GM23248 (cell line): ENCODE measurements around the gene CGNL1. TPM values are rescaled to one million over a fixed set of nuclear protein-coding genes. Genes with fewer than 3 reads are reported as not detected.

ENCODE experiments used
- DNase-seq: peaks from one replicate; pipeline ENCODE4 v3.0.0-alpha.2; 2015
- H2AFZ ChIP-seq: fragments of 200-600 bp; sonication (generic); 2 replicates; pipeline ENCODE4 v1.6.1; 2016; ENCODE audit warnings: antibody characterized with exemption
- H3F3A ChIP-seq: fragments of 200-600 bp; sonication (generic); 2 replicates; pipeline ENCODE4 v1.6.1; 2016; ENCODE audit warnings: mild to moderate bottlenecking, antibody characterized with exemption, mixed run types; ENCODE audit not compliant: insufficient read depth
- H3K27ac ChIP-seq: fragments of 200-600 bp; sonication (generic); 2 replicates; pipeline ENCODE4 v1.5.1; 2016; ENCODE audit warnings: mild to moderate bottlenecking
- H3K27me3 ChIP-seq: fragments of 200-600 bp; sonication (generic); replicated peaks from 2 replicates; pipeline ENCODE4 v1.6.1; 2016; ENCODE audit warnings: mild to moderate bottlenecking; ENCODE audit not compliant: insufficient read depth
- H3K36me3 ChIP-seq: fragments of 200-600 bp; sonication (generic); 2 replicates; pipeline ENCODE4 v1.6.1; 2016; ENCODE audit warnings: low read depth, mild to moderate bottlenecking
- H3K4me1 ChIP-seq: fragments of 200-600 bp; sonication (generic); 2 replicates; pipeline ENCODE4 v1.6.1; 2016; ENCODE audit warnings: mild to moderate bottlenecking; ENCODE audit not compliant: insufficient read depth
- H3K4me2 ChIP-seq: fragments of 200-600 bp; sonication (generic); one replicate; pipeline ENCODE4 v1.6.1; 2016; ENCODE audit warnings: mild to moderate bottlenecking; ENCODE audit not compliant: unreplicated experiment
- H3K4me3 ChIP-seq: fragments of 200-600 bp; sonication (generic); 2 replicates; pipeline ENCODE4 v1.5.1; 2016; ENCODE audit warnings: mild to moderate bottlenecking
- H3K79me2 ChIP-seq: fragments of 200-600 bp; sonication (generic); 2 replicates; pipeline ENCODE4 v1.6.1; 2016; ENCODE audit warnings: mild to moderate bottlenecking; ENCODE audit not compliant: insufficient read depth
- H3K9ac ChIP-seq: fragments of 200-600 bp; sonication (generic); 2 replicates; pipeline ENCODE4 v1.6.1; 2016; ENCODE audit warnings: mild to moderate bottlenecking
- H3K9me2 ChIP-seq: fragments of 200-600 bp; sonication (generic); 2 replicates; pipeline ENCODE4 v1.6.1; 2016; ENCODE audit warnings: mixed run types, mild to moderate bottlenecking, moderate library complexity; ENCODE audit not compliant: insufficient read depth
- H3K9me3 ChIP-seq: fragments of 200-600 bp; sonication (generic); one replicate; pipeline ENCODE4 v1.6.1; 2017; ENCODE audit warnings: low read depth
- H4K20me1 ChIP-seq: fragments of 200-600 bp; sonication (generic); 2 replicates; pipeline ENCODE4 v1.6.0; 2016; ENCODE audit not compliant: insufficient read depth
- EZH2 ChIP-seq: fragments of 200-600 bp; sonication (generic); IDR thresholded peaks from 2 replicates; pipeline ENCODE4 v1.6.1; 2018; ENCODE audit warnings: antibody characterized with exemption, mild to moderate bottlenecking; ENCODE audit not compliant: insufficient read depth, poor library complexity, severe bottlenecking
- EZH2phosphoT487 ChIP-seq: fragments of 200-600 bp; sonication (generic); IDR thresholded peaks from 2 replicates; pipeline ENCODE4 v1.6.1; 2018; ENCODE audit warnings: antibody characterized with exemption, moderate library complexity, mild to moderate bottlenecking, low read depth; ENCODE audit not compliant: insufficient read depth
- WGBS, 2 experiments: methylation state at CpG; one replicate each; pipeline ENCODE4 v1.1.6; 2015 to 2017; ENCODE audit warnings: low lambda C conversion rate in 2 of 2, low coverage in 1 of 2; ENCODE audit errors: missing lambda C conversion rate in 2 of 2; 5-methylcytosine and 5-hydroxymethylcytosine counted together
- in situ Hi-C: fragments of 300-500 bp; cut with MboI; formaldehyde crosslinking; loops from 2 replicates; pipeline ENCODE4 v1.15.0; 2020
- polyA plus RNA-seq: library from polyadenylated mRNA; unstranded; fragments of >200 nt; fragmentation: Nextera tagmentation; extraction: Ambion mirVana; gene quantifications from 2 replicates; pipeline ENCODE4 v1.2.1, GENCODE V29; 2016
- total RNA-seq: library from RNA; depleted of rRNA; stranded (reverse); fragments of >200 nt; shearing (Covaris generic); gene quantifications from 2 replicates; pipeline ENCODE4 v1.2.3, GENCODE V29; 2014

The CGNL1 gene
- total and polyA plus RNA-seq, 2 experiments from 2014 or later: 0.11 TPM

GRCh38 chr15:57570994-57571393 is 194.7 kb downstream of the CGNL1 start:
- Histone ChIP-seq H3K36me3 (no peaks in the 10 kb centered on the region), H3K27ac (no peak overlapping the region), H2AFZ (no peak overlapping the region), H3K9ac (no peak overlapping the region), H3K4me2 (no peak overlapping the region), H3K4me1 (peaks cover 12% of the 10 kb centered on the region), H3K4me3 (no peak overlapping the region), H3K79me2 (no peaks in the 10 kb centered on the region), H3K9me3 (no peaks in the 10 kb centered on the region), H3K27me3 (no peaks in the 10 kb centered on the region), H4K20me1 (no peaks in the 10 kb centered on the region), H3F3A (peaks cover 8% of the 10 kb centered on the region; the same call in 1 of the 2 replicates), H3K9me2 (no peaks in the 10 kb centered on the region)
- TF ChIP-seq EZH2: no peak
- TF ChIP-seq EZH2phosphoT487: no peak
- in situ Hi-C loops: no loop called here
- WGBS, 2 experiments: 12 to 17% methylated on average over 3 of the region's 3 CpGs
- DNase-seq: peak; percentile 76

- Histone ChIP-seq H3K4me1 (peaks cover 12% of the 10 kb centered on the region), H3K79me2 (no peaks in the 10 kb centered on the region), H3F3A (peaks cover 8% of the 10 kb centered on the region; the same call in 1 of the 2 replicates), H3K9me3 (no peaks in the 10 kb centered on the region), H3K9me2 (no peaks in the 10 kb centered on the region), H3K4me2 (no peak overlapping the region), H4K20me1 (no peaks in the 10 kb centered on the region), H3K36me3 (no peaks in the 10 kb centered on the region), H2AFZ (no peak overlapping the region), H3K27ac (no peak overlapping the region), H3K27me3 (peaks cover under 1% of the 10 kb centered on the region; the same call in 1 of the 2 replicates), H3K9ac (no peak overlapping the region), H3K4me3 (no peak overlapping the region)
- TF ChIP-seq EZH2phosphoT487 (no peak), EZH2 (no peak)
- in situ Hi-C loops: no loop called here
- no peak for DNase-seq
- WGBS, 2 experiments: 97 to 98% methylated on average over 7 of the region's 7 CpGs
These were observed 195.4 kb downstream of the CGNL1 start for GRCh38 chr15:57571725-57572124.

- whole genome bisulfite sequencing, 2 experiments: 67 to 74% methylated on average over 3 of the region's 3 CpGs
These were observed 196.2 kb downstream of the CGNL1 start for GRCh38 chr15:57572468-57572867.

DNA sequence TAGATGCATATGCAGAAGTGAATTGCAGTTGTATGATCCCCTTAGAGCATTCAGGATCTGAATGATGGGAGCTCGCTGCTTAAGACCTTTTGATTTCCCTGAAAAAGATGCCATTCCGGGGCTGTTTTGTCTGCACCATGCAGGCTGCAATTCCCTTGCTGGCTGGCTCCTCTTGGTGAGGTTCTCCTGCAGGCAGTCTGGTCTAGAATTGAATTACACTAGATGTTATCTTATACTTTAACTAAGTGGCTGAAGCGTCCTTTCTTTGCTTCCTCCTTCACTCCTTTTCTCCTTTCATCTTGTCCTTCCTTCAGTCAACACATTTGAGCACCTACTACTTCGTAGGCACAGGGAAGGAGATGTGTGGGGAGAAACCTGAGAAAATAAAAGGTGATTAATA is 196.8 kb downstream of the CGNL1 start:
- Histone ChIP-seq H3K9me3 (no peaks in the 10 kb centered on the region), H3K9me2 (no peaks in the 10 kb centered on the region), H3K79me2 (no peaks in the 10 kb centered on the region), H3K4me3 (no peak overlapping the region), H3F3A (peaks cover 8% of the 10 kb centered on the region; the same call in 1 of the 2 replicates), H4K20me1 (no peaks in the 10 kb centered on the region), H3K27me3 (peaks cover 15% of the 10 kb centered on the region), H3K27ac (no peak overlapping the region), H3K4me1 (peaks cover 12% of the 10 kb centered on the region), H2AFZ (no peak overlapping the region), H3K4me2 (no peak overlapping the region), H3K9ac (no peak overlapping the region), H3K36me3 (no peaks in the 10 kb centered on the region)
- TF ChIP-seq EZH2 (no peak), EZH2phosphoT487 (no peak)
- WGBS, 2 experiments: 83 to 91% methylated on average over 4 of the region's 4 CpGs
- no peak for DNase-seq
- in situ Hi-C loops: no loop called here

More at GRCh38 chr15:57572468-57572867, 196.2 kb downstream of the CGNL1 start:
- H2AFZ ChIP-seq: no peak overlapping the region
- no peaks in the 10 kb centered on the region for H4K20me1 ChIP-seq
- peaks cover 12% of the 10 kb centered on the region for H3K4me1 ChIP-seq
- TF ChIP-seq EZH2 (no peak), EZH2phosphoT487 (no peak)
- H3K36me3 ChIP-seq: no peaks in the 10 kb centered on the region
- peaks cover 8% of the 10 kb centered on the region; the same call in 1 of the 2 replicates for H3K27me3 ChIP-seq
- no peak overlapping the region for H3K4me3 ChIP-seq
- H3F3A ChIP-seq: peaks cover 8% of the 10 kb centered on the region; the same call in 1 of the 2 replicates
- H3K9me2 ChIP-seq: no peaks in the 10 kb centered on the region
- DNase-seq: peak; percentile 55
- no peak overlapping the region for H3K9ac ChIP-seq
- H3K4me2 ChIP-seq: no peak overlapping the region
- in situ Hi-C loops: no loop called here
- no peak overlapping the region for H3K27ac ChIP-seq
- H3K9me3 ChIP-seq: no peaks in the 10 kb centered on the region
- H3K79me2 ChIP-seq: no peaks in the 10 kb centered on the region

DNA sequence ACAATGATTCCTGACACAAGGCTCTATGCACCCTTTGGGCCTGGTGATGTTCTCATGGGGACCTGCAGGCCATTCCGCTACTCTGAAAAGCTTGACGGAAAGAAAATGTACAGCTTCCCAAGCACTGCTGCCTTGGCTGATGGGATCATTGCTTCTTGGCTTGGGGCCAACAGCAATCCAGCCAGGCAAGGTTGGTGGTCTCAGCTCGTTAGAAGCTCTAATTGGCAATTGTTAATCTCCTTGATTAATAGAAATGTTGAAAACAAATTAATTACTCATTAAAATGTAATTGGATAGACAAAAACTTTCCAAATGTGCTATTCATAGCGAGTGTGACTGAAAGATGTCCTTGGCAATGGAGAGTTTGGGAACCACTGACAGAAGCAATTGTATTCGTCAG is 199.1 kb downstream of the CGNL1 start:
- Histone ChIP-seq H2AFZ (no peak overlapping the region), H3K9me3 (no peaks in the 10 kb centered on the region), H3K4me2 (no peak overlapping the region), H3K9ac (no peak overlapping the region), H3K27me3 (peaks cover 19% of the 10 kb centered on the region), H3K27ac (no peak overlapping the region), H3K4me1 (peaks cover 12% of the 10 kb centered on the region), H3K9me2 (no peaks in the 10 kb centered on the region), H3F3A (peaks cover 8% of the 10 kb centered on the region; the same call in 1 of the 2 replicates), H3K36me3 (no peaks in the 10 kb centered on the region), H3K4me3 (no peak overlapping the region), H4K20me1 (no peaks in the 10 kb centered on the region), H3K79me2 (no peaks in the 10 kb centered on the region)
- WGBS, 2 experiments: 62 to 63% methylated on average over 5 of the region's 5 CpGs
- in situ Hi-C loops: no loop called here
- DNase-seq: no peak
- TF ChIP-seq EZH2 (no peak), EZH2phosphoT487 (no peak)
